HG02678 (cell line): ENCODE data around the gene ZNF521.

Experiments
- ATAC-seq: cut with Tn5 transposase; IDR thresholded peaks from one replicate; pipeline ENCODE4 v1.9.1; 2021; ENCODE audit warnings: mild to moderate bottlenecking, moderate library complexity; ENCODE audit not compliant: unreplicated experiment

The ZNF521 gene

DNA sequence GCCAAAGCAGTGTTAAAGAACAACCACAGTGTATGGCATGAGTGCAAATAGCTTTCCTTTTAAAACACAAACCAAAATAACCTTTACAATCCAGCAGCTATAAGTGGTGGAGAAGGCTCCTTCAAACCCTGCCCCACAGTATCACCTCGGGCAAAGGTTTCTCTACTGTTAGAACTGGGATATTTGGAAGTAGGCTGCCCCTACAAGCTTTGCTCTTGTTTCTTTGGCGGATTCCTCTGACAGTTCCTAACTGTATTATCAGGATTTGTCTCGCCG is 214.8 kb downstream of the ZNF521 start:
- no peak for ATAC-seq

DNA sequence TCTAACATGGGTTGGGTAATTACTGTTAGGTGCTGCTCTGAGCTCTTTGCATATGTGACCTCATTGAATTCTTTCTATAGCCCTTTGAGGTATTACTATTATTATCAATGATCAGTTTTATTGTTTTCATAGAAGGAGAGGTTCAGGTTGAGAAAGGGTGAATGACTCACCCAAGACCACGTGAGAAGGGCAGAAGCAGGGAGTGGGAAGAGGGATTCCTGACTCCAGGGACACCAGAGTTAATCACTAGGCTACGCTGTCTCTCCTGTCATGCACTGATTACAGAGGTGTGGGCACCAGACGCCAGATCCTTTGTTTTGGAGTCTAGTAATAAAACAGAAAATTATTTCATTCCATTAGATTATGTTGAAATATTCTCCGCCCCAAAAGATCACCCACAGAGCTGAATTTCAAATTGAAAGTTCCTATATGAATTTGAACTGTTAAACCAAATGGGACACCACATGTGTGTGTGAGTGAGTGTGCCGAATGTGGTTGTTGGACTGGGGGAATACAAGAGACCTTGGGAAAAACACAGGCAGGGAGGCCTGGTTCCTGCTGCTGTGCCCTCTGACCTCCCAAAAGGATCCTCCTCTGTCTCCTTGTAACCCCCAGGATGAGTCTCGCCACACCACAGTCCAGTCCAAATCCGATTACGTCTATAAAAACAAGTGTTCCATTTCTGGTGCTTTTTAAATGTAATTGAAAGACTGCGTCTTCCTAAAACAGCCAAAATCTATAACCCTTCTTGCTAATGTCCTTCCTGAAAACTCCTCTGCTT is 215.4 kb downstream of the ZNF521 start:
- ATAC-seq = no peak

DNA sequence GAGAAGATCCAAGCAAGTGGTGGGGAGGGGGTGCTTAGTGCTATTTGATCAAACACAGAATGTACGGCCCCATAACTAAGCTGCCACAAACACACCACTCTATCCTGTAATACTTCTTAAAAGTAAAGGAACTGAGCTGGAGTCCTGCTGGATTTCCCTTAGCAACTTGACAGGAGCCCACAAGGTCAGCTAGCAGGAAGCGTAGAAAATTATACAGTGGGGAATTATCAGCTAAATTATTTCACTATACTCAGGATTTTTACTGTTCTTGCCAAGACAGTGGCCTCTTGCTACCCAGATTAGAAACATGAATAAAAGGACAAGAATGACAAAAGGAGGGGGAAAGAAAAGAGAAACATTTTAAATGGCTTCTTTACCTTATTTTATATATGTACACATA is 217.1 kb downstream of the ZNF521 start:
- no peak for ATAC-seq

DNA sequence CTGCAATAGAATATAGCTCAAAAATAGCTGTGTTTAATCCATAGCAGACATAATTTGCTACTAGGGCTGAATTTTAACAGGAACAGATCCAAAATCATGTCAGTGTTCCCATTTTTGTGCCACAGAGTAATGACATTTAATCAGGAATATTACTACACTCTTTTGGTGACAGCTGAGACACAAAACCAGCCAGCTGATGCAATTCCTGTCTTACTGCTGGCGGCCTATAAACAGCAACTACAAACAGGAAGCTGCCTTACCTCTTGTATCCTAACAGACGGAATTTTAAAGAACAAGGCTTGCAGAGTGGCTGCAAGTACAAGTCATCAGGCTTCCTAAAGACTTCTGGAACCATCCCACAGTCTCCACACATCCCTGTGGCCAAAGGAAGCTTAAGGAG is 218.1 kb downstream of the ZNF521 start:
- ATAC-seq = no peak

DNA sequence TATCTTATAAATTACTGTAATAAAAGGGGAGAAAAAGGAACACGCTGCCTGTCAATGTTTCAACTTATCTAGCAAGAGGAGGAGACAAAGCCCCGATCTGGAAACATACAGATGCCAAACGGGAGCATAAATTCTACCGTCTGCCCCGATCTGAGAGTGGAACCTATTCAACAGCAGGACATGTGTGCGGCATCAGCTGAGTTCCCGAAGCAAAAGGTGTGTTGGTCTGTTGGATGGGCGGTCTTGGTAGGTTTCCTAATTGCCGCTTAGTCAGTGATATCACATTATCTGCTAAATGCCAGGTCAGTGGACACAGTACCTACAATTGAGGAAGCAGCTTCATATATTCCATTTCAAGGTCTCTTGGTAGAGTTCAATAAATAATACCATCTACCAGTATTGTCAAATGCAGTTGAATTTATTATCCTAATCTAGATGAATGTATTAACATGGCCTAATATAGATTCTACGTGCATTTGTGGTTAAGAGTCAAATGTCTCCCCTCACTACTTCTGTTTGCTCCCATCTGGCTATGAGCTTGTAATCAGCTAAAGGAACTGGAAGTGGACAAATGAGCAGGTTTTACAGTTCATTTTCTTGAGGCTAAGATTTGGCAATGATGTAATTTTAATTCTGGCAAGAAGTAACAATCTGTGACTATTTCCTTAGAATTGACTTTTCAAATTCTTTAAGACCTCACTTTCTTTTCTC is 219.0 kb downstream of the ZNF521 start:
- ATAC-seq = no peak

DNA sequence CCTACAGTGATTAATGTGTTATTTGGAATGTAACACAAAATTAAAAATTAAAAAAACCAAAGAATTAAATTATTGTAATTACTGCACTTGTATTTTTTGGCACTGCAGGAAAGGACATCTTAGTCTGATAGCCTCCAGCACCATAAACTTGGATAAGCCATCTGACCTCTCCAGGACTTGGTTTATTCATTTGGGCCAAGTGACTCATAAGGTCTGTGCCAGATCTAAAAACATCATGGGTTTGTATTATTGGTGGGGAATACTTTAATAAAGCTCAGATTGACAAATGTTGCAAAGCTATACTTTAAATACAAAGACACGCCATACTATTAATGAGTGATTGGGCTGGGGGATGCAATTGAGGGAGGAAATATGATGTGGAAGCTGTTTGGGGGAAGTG is 225.2 kb downstream of the ZNF521 start:
- no peak for ATAC-seq

DNA sequence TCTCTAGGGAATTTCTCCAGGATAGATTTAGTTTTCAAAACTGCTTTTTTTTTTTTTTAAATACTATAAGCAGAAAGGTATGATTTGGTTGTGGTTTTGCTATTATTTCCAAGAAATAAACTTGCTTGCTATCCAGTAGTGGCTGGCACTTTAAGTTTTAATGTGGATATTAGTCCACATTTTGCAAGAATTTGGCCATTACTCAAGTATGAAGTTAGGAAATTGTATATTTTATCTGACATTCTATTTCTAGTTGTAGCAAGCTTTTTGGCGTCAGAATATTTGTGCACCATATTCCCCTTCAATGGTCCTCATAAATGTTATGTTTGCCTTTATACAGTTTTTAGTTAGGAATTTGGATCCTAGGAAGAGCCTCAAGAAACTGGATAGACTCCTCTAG is 226.3 kb downstream of the ZNF521 start:
- ATAC-seq = no peak

DNA sequence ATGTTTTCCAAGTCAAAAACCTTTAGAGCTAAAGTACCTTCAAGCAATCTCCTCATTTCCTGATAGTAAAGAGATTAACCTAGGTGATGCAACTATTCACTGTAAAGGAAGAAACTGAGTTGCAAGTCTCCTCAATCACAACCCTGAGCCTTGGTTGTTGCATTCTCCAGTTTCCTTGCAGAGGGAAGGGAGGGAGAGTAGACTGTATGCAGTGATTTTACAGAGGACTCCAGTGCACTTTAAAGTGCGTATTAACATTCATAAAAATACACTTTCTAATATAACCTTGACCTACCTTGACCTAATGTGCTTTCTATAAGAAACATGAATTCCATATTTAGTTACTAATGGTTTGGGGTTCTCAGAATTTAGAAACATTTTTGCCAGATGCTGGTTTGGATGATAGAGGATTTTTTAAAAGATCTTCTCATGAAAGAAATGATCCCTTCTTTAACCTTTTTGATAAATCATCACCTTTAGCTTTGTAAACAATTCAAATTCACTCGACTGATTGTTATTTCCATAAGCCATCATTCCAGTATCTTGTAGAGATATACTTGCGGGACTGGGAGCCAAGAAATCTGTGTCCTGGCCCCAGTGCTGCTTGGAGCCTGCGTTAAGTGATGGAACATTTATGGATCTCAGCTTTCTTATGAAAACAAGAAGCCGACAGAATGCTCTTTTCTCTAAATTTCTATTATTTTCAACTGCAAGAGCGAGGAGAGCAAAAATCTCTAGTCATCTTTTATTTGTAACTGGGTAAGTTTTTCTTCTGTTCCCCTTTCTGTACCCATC is 228.3 kb downstream of the ZNF521 start:
- no peak for ATAC-seq

DNA sequence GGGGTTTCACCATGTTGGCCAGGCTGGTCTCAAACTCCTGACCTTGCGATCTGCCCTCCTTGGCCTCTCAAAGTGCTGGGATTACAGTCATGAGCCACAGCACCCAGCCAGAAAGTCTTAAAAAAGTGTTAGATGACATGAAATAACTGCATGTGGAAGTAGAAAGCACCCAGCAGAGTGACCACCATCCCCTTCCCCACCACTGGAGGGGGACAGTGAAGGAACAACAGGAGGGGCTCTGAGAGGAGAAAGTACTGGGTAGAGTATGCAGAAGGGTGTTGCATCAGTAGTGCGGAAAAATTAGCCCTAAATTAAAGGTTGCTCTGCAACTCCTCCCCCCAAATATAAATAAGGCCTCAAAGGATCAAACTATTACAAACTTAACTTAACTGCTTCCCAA is 230.5 kb downstream of the ZNF521 start:
- ATAC-seq = no peak

DNA sequence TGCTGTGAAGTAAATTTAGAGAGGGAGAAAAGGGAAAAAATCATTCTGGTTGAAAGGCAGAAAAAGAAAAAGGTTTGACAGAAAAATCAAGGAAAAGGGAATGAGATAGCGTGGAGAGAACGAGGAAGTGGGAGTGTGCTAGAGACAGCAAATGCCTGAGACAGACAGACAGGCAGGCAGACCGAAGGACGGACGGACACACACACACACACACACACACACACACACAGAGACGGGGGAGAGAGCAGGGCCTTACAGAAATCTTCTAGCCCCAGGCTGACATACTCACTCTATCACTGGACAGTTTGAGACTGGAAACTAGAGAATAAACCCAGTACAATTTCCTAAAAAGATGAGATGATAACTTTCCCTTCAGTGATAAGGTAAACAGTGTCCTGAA is 238.4 kb downstream of the ZNF521 start:
- no peak for ATAC-seq

DNA sequence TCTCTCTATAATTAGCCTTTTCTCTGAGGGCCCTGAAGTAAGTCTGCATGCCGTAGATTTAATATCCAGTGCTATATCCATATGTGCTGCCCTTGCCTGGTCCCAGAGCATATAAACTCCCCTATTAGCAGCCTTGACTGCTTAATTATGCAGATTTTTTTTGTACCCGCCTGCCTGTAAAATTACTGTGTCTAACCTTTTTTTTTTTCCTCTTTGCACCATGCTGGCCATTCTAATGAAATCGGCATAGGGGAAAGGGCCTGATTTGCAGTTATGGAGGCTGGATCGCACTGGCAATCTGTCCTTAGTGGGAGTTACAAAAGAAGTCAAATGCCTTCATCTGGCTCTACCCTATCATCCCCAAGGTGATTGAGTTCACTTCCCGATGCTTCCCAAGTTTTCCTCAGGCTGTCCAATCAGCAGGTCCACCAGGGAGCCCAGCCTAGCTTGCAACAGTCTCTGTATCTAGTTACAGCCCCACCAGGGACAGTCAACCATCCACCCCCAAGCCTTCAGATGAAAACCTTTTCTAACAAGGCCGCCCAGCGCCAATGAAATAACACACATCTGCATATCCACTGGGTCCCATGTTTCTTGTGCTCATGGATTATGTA is 239.0 kb downstream of the ZNF521 start:
- ATAC-seq = no peak

DNA sequence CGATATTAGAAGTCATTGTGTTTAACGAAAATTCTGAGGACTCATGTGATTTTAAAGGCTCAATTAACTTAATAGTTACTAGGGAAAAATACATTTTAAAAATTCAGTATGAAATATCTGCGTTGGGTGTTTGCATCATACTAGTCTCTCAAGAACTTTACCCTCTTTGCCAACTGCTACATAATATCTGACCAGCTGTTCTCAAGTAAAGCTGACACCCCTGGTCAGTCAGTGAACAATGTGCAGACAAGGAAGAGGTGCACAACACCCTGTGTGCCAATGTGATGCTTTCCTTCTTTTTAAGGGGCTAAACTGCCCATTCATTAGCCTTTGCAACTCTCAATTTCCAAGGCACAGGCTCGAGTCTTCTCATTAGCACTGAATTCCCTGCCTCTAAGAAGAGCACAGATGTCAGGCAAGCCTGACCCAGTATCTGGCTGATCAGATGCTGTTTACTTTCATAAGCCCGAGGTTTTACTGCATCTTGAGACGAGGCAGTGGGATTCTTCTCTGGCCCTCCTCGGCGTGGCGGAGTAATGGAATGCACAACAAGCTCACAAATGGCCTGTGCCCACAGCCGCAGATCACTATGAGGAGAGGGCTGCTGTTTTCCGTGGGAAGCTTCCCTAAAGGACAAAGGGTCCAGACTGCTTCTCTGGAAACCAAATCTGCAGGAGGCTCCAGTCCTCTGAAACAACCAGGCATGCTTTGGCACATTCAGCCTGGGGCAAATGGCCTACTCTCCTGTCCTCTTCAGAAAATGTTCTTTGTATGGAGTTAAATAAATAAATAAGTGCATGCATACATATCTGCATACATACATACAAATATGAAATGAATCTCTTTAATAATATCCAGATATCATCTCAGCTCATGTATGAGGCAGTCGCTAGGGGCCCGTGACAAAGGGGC is 240.3 kb downstream of the ZNF521 start:
- ATAC-seq = no peak

DNA sequence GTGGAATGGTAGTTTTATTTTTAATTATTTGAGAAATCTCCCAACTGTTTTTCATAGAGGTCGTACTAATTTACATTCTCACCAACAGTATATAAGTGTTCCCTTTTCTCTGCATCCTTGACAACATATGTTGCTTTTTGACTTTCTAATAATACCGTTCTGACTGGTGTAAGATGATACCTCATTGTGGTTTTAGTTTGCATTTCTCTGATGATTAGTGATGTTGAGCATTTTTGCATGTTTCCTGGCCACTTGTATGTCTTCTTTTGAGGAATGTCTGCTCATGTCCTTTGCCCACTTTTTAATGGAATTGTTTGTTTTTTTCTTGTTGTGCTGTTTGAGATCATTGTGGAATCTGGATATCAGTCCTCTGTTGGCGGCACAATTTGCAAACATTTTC is 242.5 kb downstream of the ZNF521 start:
- no peak for ATAC-seq

DNA sequence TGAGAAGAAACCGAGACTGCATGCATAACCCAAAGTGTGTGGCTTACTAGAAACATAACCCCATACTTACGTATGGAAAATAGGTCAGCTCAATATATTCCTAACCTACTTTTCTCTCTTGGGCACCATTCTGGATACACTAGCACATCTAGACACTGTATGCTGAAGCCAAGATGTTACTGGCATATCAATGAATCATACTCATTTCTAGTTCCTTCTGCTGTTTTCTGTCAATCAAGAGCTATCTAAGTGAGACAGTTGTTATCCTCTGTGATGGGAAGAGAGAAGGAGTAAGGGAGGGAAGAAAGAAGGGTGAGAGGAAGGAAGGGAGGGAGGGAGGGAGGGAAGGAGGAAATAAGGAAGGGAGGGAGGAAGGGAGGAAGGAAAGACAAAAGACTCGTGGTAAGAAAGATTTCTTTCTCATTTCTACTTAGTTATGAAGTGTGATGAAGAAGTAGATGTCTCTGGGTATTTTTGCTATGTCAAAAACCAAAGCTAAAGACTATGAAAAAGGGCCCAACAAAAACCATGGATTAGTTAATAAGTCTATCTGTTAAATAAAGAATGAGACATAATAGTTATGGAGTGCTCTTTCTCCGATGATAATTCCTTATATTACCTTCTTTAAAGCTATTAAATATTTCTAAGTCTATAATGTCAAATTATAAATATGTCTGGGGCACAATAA is 248.4 kb downstream of the ZNF521 start:
- ATAC-seq = no peak

DNA sequence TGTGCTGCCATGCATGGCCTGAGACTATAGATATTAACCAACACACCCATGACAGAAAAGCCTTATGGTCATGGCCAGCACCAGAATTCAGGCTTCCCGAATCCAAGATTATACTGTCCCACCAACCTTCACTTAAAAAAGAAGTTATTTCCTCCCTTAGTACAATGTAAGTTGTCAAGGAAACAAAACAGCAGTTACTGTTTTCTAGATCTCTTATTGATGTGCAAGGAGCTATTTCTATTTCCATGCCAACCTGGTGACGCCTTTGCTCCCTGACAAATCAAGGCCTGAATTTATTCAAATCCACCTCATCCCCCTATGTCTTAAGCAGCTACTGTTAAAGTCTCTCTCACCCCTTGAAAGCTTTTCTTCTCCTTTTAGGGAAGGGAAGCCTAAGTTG is 249.3 kb downstream of the ZNF521 start:
- no peak for ATAC-seq

DNA sequence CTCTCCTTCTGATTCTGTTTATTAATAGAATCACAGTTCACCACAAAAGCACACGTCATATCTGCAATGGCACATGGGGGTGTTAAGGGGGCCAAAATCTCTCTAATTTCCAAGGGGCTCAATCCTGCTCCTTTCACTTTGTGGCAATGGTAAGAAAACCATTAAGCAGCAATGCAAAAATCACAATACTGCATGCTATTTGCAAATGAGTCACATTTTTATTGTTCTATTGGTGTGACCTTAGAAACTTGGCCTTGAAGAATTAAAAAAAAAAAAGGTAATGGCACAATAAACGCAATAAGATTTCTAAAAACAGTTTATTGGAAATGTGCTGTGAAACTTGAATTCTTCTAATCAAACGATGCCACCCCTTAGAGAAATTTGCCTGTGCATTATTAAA is 251.5 kb downstream of the ZNF521 start:
- ATAC-seq = no peak

DNA sequence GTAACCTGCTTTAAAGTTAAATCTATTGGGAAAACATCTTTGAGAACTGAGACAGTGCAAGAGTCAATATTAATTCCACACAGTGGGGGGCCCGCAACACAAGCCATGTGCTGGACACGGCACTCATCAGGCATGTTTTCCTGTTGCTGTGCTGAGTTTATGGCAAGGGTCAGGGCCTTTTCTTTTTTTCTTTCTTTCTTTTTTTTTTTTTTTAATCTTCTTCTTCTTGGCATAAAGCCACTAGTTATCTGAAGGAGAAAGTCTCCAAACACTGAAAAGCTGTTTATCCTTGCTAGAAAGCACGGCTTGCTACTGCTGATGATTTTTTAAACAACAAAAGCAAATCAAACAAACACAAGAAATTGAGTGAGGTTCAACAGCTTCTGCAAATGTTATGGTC is 252.1 kb downstream of the ZNF521 start:
- no peak for ATAC-seq

DNA sequence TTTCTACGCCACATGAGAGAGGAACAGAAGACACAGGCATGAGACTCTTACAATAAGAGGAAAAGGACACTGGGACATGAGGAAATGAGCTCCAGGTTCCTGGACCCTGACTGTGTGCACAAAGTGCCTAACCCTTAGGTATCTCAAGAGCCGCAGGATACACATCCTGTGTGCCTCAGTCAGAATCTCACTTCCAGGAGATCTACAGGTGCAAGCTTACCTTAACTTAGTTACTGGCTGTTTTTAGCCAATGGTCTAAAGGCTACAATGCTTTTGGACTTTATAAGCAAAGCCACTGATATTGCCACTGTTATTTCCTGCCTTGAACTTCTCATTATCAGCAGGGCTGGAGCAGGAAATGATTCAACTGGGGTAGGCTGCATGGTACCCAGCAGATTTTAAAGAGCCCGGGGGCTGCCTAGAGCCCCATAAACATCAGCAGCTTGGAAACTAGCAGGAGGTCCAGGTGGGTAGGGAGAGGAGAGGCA is 254.4 kb downstream of the ZNF521 start:
- no peak for ATAC-seq

DNA sequence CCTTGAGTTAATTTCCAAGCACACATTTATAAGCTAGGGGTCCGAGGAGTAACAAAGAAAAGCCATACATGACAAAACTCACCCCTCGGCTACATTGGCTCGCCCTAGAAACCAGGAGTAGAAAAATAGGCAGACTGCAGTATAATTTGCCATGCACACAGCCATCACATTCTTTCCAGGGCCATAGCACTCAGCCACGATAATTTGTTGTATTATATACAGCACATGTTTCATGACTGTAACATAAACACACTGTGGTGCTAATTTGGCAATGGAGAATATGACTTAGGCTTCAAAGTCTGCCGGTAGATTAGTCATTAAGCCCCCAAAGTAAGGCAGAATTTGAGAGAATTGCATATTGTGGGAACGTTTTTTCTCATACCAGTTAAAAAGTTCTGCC is 254.9 kb downstream of the ZNF521 start:
- no peak for ATAC-seq

DNA sequence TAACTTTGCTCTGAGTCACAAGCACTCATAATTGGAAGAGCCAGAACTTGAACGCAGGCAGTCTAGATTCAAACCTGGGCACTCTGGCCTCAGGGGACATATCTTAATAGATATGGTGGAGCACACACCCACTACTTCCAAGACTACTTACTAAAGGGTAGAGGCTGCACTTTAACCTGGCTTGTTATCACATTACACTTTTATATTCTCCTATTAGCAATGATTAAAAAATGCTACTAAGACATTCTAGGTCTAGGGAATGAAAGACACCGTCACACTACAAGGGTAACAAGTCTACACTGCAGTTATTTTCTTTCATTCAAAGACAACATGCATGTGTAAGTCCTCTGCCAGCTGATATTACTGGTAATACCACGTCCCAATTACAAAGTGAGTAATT is 258.8 kb downstream of the ZNF521 start:
- ATAC-seq = no peak
